ENCODE measurements around the gene HINT2. TPM values are rescaled to one million over a fixed set of nuclear protein-coding genes. Genes with fewer than 3 reads are reported as not detected.

HINT2 gene
- total and polyA plus RNA-seq, 2 experiments from 2014 or later: 30.6 to 50.7 TPM

GRCh38 chr9:35813434-35814105, 1.3 kb downstream of the HINT2 start:
- H3F3A ChIP-seq (ENCODE audit: insufficient read depth): peaks cover 14% of the 10 kb centered on the region; the same call in 1 of the 2 replicates
- H3K9me3 ChIP-seq (ENCODE audit: low read depth): no peaks in the 10 kb centered on the region
- no peak overlapping the region for H2AFZ ChIP-seq
- TF ChIP-seq EZH2phosphoT487 (IDR thresholded peaks at IDR 0.05; ENCODE audit: insufficient read depth, low read depth): no peak
- TF ChIP-seq EZH2 (IDR thresholded peaks at IDR 0.05; ENCODE audit: insufficient read depth, poor library complexity, severe bottlenecking): no peak
- peak overlapping the region; percentile 81; the same call in 1 of the 2 replicates for H3K4me3 ChIP-seq
- no peaks in the 10 kb centered on the region for H3K9me2 ChIP-seq (ENCODE audit: insufficient read depth)
- H3K36me3 ChIP-seq (ENCODE audit: low read depth): no peaks in the 10 kb centered on the region
- H3K27ac ChIP-seq: peak overlapping the region; percentile 78; the same call in 1 of the 2 replicates
- H3K4me1 ChIP-seq (ENCODE audit: insufficient read depth): peaks cover 7% of the 10 kb centered on the region
- peak; percentile 67 for DNase-seq
- H4K20me1 ChIP-seq (ENCODE audit: insufficient read depth): no peaks in the 10 kb centered on the region
- H3K9ac ChIP-seq: no peak overlapping the region; the same call in 1 of the 2 replicates
- in situ Hi-C loops (cut with MboI): no loop called here
- no peaks in the 10 kb centered on the region for H3K79me2 ChIP-seq (ENCODE audit: insufficient read depth)
- H3K4me2 ChIP-seq (ENCODE audit: unreplicated experiment): peak overlapping the region; percentile 82
- H3K27me3 ChIP-seq (replicated peaks; ENCODE audit: insufficient read depth): no peaks in the 10 kb centered on the region
- WGBS, 2 experiments (ENCODE audit: low coverage in 1 of 2, low lambda C conversion rate in 2 of 2, missing lambda C conversion rate in 2 of 2): 74 to 77% methylated on average over 10 of the region's 10 CpGs

- no peaks in the 10 kb centered on the region for H4K20me1 ChIP-seq (ENCODE audit: insufficient read depth)
- TF ChIP-seq EZH2 (IDR thresholded peaks at IDR 0.05; ENCODE audit: insufficient read depth, poor library complexity, severe bottlenecking): no peak
- H2AFZ ChIP-seq: peak within 1 kb of the TSS; percentile 93
- peak within 1 kb of the TSS; percentile 72 for H3K9ac ChIP-seq
- peaks cover 7% of the 10 kb centered on the region for H3K4me1 ChIP-seq (ENCODE audit: insufficient read depth)
- H3K4me3 ChIP-seq: peak within 1 kb of the TSS; percentile 78
- H3K4me2 ChIP-seq (ENCODE audit: unreplicated experiment): peak within 1 kb of the TSS; percentile 81
- peak within 1 kb of the TSS; percentile 57 for H3K27ac ChIP-seq
- H3F3A ChIP-seq (ENCODE audit: insufficient read depth): peaks cover 14% of the 10 kb centered on the region; the same call in 1 of the 2 replicates
- 3 to 5% methylated on average over 28 of the region's 28 CpGs for WGBS, 2 experiments (ENCODE audit: low coverage in 1 of 2, low lambda C conversion rate in 2 of 2, missing lambda C conversion rate in 2 of 2)
- H3K27me3 ChIP-seq (replicated peaks; ENCODE audit: insufficient read depth): no peaks in the 10 kb centered on the region
- H3K9me2 ChIP-seq (ENCODE audit: insufficient read depth): no peaks in the 10 kb centered on the region
- no peaks in the 10 kb centered on the region for H3K9me3 ChIP-seq (ENCODE audit: low read depth)
- no peaks in the 10 kb centered on the region for H3K36me3 ChIP-seq (ENCODE audit: low read depth)
- in situ Hi-C loops (cut with MboI): no loop called here
- no peaks in the 10 kb centered on the region for H3K79me2 ChIP-seq (ENCODE audit: insufficient read depth)
- DNase-seq: peak; percentile 98
Measured at GRCh38 chr9:35812025-35812602, 2.7 kb downstream of the HINT2 start, which contains the start of gene SPAG8. Gene SPAG8, minus strand, starts transcription at chr9:35812262. Its CDS starts 115 bp downstream, at chr9:35812147.

GRCh38 chr9:35811381-35812024, 3.3 kb downstream of the HINT2 start:
- H3K36me3 ChIP-seq (ENCODE audit: low read depth): no peaks in the 10 kb centered on the region
- peaks cover 14% of the 10 kb centered on the region; the same call in 1 of the 2 replicates for H3F3A ChIP-seq (ENCODE audit: insufficient read depth)
- H3K27me3 ChIP-seq (replicated peaks; ENCODE audit: insufficient read depth): no peaks in the 10 kb centered on the region
- in situ Hi-C loops (cut with MboI): no loop called here
- peak overlapping the region; percentile 93 for H2AFZ ChIP-seq
- peak; percentile 52 for DNase-seq
- peak overlapping the region; percentile 57 for H3K27ac ChIP-seq
- TF ChIP-seq EZH2 (IDR thresholded peaks at IDR 0.05; ENCODE audit: insufficient read depth, poor library complexity, severe bottlenecking) (no peak), EZH2phosphoT487 (IDR thresholded peaks at IDR 0.05; ENCODE audit: insufficient read depth, low read depth) (no peak)
- peak overlapping the region; percentile 78 for H3K4me3 ChIP-seq
- H3K9me2 ChIP-seq (ENCODE audit: insufficient read depth): no peaks in the 10 kb centered on the region
- H3K4me1 ChIP-seq (ENCODE audit: insufficient read depth): peaks cover 7% of the 10 kb centered on the region
- H3K79me2 ChIP-seq (ENCODE audit: insufficient read depth): no peaks in the 10 kb centered on the region
- 7 to 11% methylated on average over 12 of the region's 12 CpGs for WGBS, 2 experiments (ENCODE audit: low coverage in 1 of 2, low lambda C conversion rate in 2 of 2, missing lambda C conversion rate in 2 of 2)
- H3K9me3 ChIP-seq (ENCODE audit: low read depth): no peaks in the 10 kb centered on the region
- H3K4me2 ChIP-seq (ENCODE audit: unreplicated experiment): peak overlapping the region; percentile 81
- H4K20me1 ChIP-seq (ENCODE audit: insufficient read depth): no peaks in the 10 kb centered on the region
- peak overlapping the region; percentile 72 for H3K9ac ChIP-seq

- no peak for DNase-seq
- Histone ChIP-seq H3K9me3 (ENCODE audit: low read depth) (no peaks in the 10 kb centered on the region), H3K79me2 (ENCODE audit: insufficient read depth) (no peaks in the 10 kb centered on the region), H4K20me1 (ENCODE audit: insufficient read depth) (no peaks in the 10 kb centered on the region), H2AFZ (no peak overlapping the region), H3K27me3 (replicated peaks; ENCODE audit: insufficient read depth) (no peaks in the 10 kb centered on the region), H3K9ac (no peak overlapping the region), H3F3A (ENCODE audit: insufficient read depth) (peaks cover 10% of the 10 kb centered on the region; the same call in 1 of the 2 replicates), H3K27ac (no peak overlapping the region), H3K4me3 (no peak overlapping the region), H3K9me2 (ENCODE audit: insufficient read depth) (no peaks in the 10 kb centered on the region), H3K36me3 (ENCODE audit: low read depth) (no peaks in the 10 kb centered on the region), H3K4me1 (ENCODE audit: insufficient read depth) (peaks cover 4% of the 10 kb centered on the region), H3K4me2 (ENCODE audit: unreplicated experiment) (no peak overlapping the region)
- TF ChIP-seq EZH2 (IDR thresholded peaks at IDR 0.05; ENCODE audit: insufficient read depth, poor library complexity, severe bottlenecking) (no peak), EZH2phosphoT487 (IDR thresholded peaks at IDR 0.05; ENCODE audit: insufficient read depth, low read depth) (no peak)
- in situ Hi-C loops (cut with MboI): no loop called here
- 84 to 87% methylated on average over 7 of the region's 7 CpGs for WGBS, 2 experiments (ENCODE audit: low coverage in 1 of 2, low lambda C conversion rate in 2 of 2, missing lambda C conversion rate in 2 of 2)
Measured at GRCh38 chr9:35810122-35810521, 4.7 kb downstream of the HINT2 start.
